ENCODE data around the gene ING5. TPM values are rescaled to one million over a fixed set of nuclear protein-coding genes. Genes with fewer than 3 reads are reported as not detected.

Gene ING5
- total RNA-seq, 4 donors from 2014 or later = 37.4 to 94.3 (median 56.3) TPM

DNA sequence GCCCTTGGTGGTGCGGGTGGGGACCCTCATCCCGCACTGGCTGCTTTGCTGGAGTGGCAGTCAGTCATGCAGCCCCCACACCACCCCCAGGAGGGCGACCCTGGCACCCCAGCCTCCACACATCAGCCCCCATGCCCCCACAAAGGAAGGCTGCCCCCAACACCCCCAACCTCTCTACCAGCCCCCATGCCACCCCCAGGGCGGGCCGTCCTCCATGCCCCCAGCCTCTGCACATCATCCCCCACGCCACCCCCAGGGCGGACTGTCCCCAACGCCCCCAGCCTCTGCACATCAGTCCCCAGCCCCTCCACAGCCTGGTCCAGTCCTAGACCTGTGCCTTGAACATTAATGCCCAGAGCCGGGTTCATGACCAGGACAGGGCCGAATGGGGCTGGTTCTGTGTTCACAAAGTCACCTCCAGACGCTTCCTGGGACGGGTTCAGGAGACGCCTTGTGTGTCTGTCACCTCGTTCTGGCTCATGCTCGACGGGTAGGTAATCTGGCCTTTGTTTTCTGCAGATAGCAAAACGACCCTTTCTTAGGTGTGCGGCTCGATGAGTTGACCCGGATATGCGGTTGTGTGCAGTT is 50.9 kb downstream of the ING5 start:
- no peaks in the 10 kb centered on the region for H3K36me3 ChIP-seq
- intact Hi-C loops (cut with DNase I; ENCODE audit: low total_unique reads) (no loop called here), in situ Hi-C loops (cut with MboI; ENCODE audit: low pct_ligation_motif_present in 1 of 4, low pct_unique_long_range_greater_than_20kb in 1 of 4, low sequenced_read_pairs in 3 of 4) (no loop called here)
- no peak overlapping the region for H3K4me3 ChIP-seq
- no peak overlapping the region for H3K27ac ChIP-seq
- TF ChIP-seq POLR2AphosphoS5 (IDR thresholded peaks at IDR 0.05) (no peak), POLR2A (IDR thresholded peaks at IDR 0.05) (no peak), EP300 (IDR thresholded peaks at IDR 0.05; ENCODE audit: low read depth) (no peak)
- TF ChIP-seq, protein P1, sequence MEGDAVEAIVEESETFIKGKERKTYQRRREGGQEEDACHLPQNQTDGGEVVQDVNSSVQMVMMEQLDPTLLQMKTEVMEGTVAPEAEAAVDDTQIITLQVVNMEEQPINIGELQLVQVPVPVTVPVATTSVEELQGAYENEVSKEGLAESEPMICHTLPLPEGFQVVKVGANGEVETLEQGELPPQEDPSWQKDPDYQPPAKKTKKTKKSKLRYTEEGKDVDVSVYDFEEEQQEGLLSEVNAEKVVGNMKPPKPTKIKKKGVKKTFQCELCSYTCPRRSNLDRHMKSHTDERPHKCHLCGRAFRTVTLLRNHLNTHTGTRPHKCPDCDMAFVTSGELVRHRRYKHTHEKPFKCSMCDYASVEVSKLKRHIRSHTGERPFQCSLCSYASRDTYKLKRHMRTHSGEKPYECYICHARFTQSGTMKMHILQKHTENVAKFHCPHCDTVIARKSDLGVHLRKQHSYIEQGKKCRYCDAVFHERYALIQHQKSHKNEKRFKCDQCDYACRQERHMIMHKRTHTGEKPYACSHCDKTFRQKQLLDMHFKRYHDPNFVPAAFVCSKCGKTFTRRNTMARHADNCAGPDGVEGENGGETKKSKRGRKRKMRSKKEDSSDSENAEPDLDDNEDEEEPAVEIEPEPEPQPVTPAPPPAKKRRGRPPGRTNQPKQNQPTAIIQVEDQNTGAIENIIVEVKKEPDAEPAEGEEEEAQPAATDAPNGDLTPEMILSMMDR (IDR thresholded peaks at IDR 0.05) = no peak
- H3K4me1 ChIP-seq = no peaks in the 10 kb centered on the region
- WGBS, 2 donors (ENCODE audit: low coverage in 1 of 2) = 90 to 96% methylated on average over 4 to 17 of the region's 21 CpGs
- no peaks in the 10 kb centered on the region for H3K27me3 ChIP-seq
- no peak for DNase-seq
- H3K9me3 ChIP-seq = no peaks in the 10 kb centered on the region

DNA sequence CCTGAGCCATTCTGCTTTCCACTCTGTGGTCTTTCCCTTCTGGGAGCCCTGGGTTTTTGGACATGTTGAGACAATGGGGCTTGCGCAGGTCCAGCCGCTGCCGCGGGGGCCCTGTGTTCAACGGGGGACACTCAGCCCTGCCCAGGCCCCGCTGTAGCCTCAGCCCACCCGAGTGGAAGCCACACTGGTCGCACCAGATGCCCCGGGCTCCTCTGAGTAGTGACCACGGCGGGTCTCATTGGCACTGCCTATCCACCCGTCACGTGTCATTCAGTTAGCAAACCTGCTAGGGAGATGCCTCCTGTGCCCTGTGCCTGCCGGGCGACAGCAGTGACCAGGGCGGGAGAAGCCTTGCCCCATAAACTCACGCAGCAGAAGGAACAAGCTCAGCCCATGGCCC is 51.7 kb downstream of the ING5 start:
- TF ChIP-seq POLR2A (IDR thresholded peaks at IDR 0.05) (no peak), POLR2AphosphoS5 (IDR thresholded peaks at IDR 0.05) (no peak), EP300 (IDR thresholded peaks at IDR 0.05; ENCODE audit: low read depth) (no peak)
- TF ChIP-seq, protein P1 (IDR thresholded peaks at IDR 0.05) = no peak
- intact Hi-C loops (cut with DNase I; ENCODE audit: low total_unique reads) (no loop called here), in situ Hi-C loops (cut with MboI; ENCODE audit: low pct_ligation_motif_present in 1 of 4, low pct_unique_long_range_greater_than_20kb in 1 of 4, low sequenced_read_pairs in 3 of 4) (no loop called here)
- Histone ChIP-seq H3K36me3 (no peaks in the 10 kb centered on the region), H3K4me1 (no peaks in the 10 kb centered on the region), H3K27ac (no peak overlapping the region), H3K4me3 (no peak overlapping the region), H3K9me3 (no peaks in the 10 kb centered on the region), H3K27me3 (no peaks in the 10 kb centered on the region)
- WGBS, 2 donors (ENCODE audit: low coverage in 1 of 2) = 96% methylated on average over 8 of the region's 17 CpGs; no CpG with 5 or more reads in 1 of the 2 donors
- DNase-seq = no peak

DNA sequence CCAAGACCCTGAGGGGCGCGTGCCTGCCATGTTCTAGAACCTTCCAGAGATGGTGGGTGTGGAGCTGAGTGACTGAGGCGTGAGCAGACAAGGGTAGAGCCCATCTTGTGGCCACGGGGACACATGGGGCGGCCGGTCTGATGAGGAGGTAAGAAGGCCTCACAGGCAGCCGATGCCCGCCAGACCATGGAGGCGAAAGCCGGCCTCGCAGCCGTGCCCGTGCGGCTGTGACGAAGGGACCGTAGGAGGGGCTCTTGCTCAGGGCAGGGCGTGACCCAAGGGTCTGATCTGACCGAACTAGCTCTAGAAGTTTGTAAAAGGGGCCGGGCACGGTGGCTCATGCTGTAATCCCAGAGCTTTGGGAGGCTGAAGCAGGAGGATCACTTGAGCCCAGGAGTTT is 52.2 kb downstream of the ING5 start:
- H3K9me3 ChIP-seq = no peaks in the 10 kb centered on the region
- TF ChIP-seq POLR2AphosphoS5 (IDR thresholded peaks at IDR 0.05) = no peak
- TF ChIP-seq, protein P1 (IDR thresholded peaks at IDR 0.05) = no peak

DNA sequence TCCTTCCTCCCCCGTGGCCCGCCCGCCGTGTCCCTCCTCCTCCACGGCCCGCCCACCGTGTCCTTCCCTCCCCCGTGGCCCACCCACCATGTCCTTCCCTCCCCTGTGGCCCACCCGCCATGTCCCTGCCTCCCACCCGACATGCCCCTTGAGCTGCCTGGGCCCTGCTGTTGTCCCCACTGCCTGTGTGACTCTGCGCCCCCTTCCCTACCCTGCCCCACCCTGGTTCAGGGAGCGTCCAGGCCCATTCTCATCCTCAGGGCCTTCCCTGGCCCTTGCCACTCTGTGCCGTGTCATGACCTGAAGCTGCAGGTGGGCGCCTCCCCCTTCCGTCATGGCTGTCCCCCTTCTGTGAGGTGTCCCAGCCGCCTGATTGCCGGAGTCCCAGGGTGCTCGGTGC is 53.3 kb downstream of the ING5 start:
- TF ChIP-seq EP300 (IDR thresholded peaks at IDR 0.05; ENCODE audit: low read depth) = no peak
- TF ChIP-seq, protein P1 (IDR thresholded peaks at IDR 0.05) = no peak
- no peak for TF ChIP-seq POLR2A (IDR thresholded peaks at IDR 0.05)
- TF ChIP-seq POLR2AphosphoS5 (IDR thresholded peaks at IDR 0.05) = no peak
- H3K27ac ChIP-seq = no peak overlapping the region
- no peaks in the 10 kb centered on the region for H3K36me3 ChIP-seq
- H3K4me1 ChIP-seq = no peaks in the 10 kb centered on the region
- H3K4me3 ChIP-seq = no peak overlapping the region
- no peaks in the 10 kb centered on the region for H3K9me3 ChIP-seq
- 89% methylated on average over 15 of the region's 18 CpGs; no CpG with 5 or more reads in 1 of the 2 donors for WGBS, 2 donors (ENCODE audit: low coverage in 1 of 2)
- in situ Hi-C loops (cut with MboI; ENCODE audit: low pct_ligation_motif_present in 1 of 4, low pct_unique_long_range_greater_than_20kb in 1 of 4, low sequenced_read_pairs in 3 of 4) = no loop called here
- intact Hi-C loops (cut with DNase I; ENCODE audit: low total_unique reads) = no loop called here
- DNase-seq = no peak
- no peaks in the 10 kb centered on the region for H3K27me3 ChIP-seq

More for the DNA sequence above, 52.2 kb downstream of the ING5 start:
- Histone ChIP-seq H3K27me3 (no peaks in the 10 kb centered on the region), H3K36me3 (no peaks in the 10 kb centered on the region), H3K4me1 (no peaks in the 10 kb centered on the region), H3K27ac (no peak overlapping the region), H3K4me3 (no peak overlapping the region)
- no peak for DNase-seq
- WGBS, 2 donors (ENCODE audit: low coverage in 1 of 2) = 97% methylated on average over 20 of the region's 20 CpGs; no CpG with 5 or more reads in 1 of the 2 donors
- intact Hi-C loops (cut with DNase I; ENCODE audit: low total_unique reads) = no loop called here
- in situ Hi-C loops (cut with MboI; ENCODE audit: low pct_ligation_motif_present in 1 of 4, low pct_unique_long_range_greater_than_20kb in 1 of 4, low sequenced_read_pairs in 3 of 4) = no loop called here

Measured in transverse colon (tissue), 4 donors.